Measurements from ENCODE around the gene GSX1. TPM values are rescaled to one million over a fixed set of nuclear protein-coding genes. Genes with fewer than 3 reads are reported as not detected.

Gene GSX1
- polyA plus RNA-seq, 1 of the 3 experiments (the other 2 are of a cell fraction), result not detected

- POLR2A ChIA-PET, result no interaction called here
- Histone ChIP-seq H3K4me1 (ENCODE audit: control insufficient read depth in 1 of 2, insufficient read depth in 2 of 2, low read depth in 1 of 2, low read length in 1 of 2) (no peaks in the 10 kb centered on the region), H2AFZ (ENCODE audit: low read depth) (no peak overlapping the region), H3K27me3 (ENCODE audit: insufficient read depth) (peaks cover 81% of the 10 kb centered on the region), H3K27ac (ENCODE audit: low read depth in 2 of 2, low read length in 1 of 2) (no peak overlapping the region), H3K79me2 (ENCODE audit: insufficient read depth) (no peaks in the 10 kb centered on the region), H3K36me3 (replicated peaks in 1 of 2; ENCODE audit: control insufficient read depth in 1 of 2, insufficient read depth in 2 of 2, low read length in 1 of 2) (no peaks in the 10 kb centered on the region), H3F3A (replicated peaks; ENCODE audit: insufficient read depth) (no peaks in the 10 kb centered on the region), H3K4me2 (no peak overlapping the region), H3K9me3 (no peaks in the 10 kb centered on the region), H3K9ac (no peak overlapping the region), H4K20me1 (ENCODE audit: insufficient read depth) (no peaks in the 10 kb centered on the region), H3K9me2 (no peaks in the 10 kb centered on the region), H3K4me3 (ENCODE audit: low read depth in 2 of 2, low read length in 1 of 2) (no peak overlapping the region; a peak in 1 of 4 replicates)
- no peak for DNase-seq
- WGBS (ENCODE audit: low lambda C conversion rate), result under 1% methylated on average over 15 of the region's 24 CpGs
- CTCF ChIA-PET, result interaction anchor here (0.6 to 2.7 kb wide), 6 partner anchors 13 to 551 kb away, joined by 3 to 11 read pairs (median 4); no protein-coding TSS in a partner anchor
- TF ChIP-seq ELF1 (IDR thresholded peaks at IDR 0.05), result no peak
- TF ChIP-seq RCOR1 (IDR thresholded peaks at IDR 0.05; ENCODE audit: low read length), result no peak
- no peak for TF ChIP-seq TAF1 (IDR thresholded peaks at IDR 0.05; ENCODE audit: borderline replicate concordance, low read depth, low read length)
- TF ChIP-seq RAD21 (IDR thresholded peaks at IDR 0.05; ENCODE audit: low read length), result no peak
- no peak for TF ChIP-seq NFIC (IDR thresholded peaks at IDR 0.05; ENCODE audit: borderline replicate concordance)
- TF ChIP-seq YY1 (IDR thresholded peaks at IDR 0.05; ENCODE audit: low read depth), result no peak
- TF ChIP-seq RFX5 (IDR thresholded peaks at IDR 0.05; ENCODE audit: low read length), result no peak
- TF ChIP-seq MEF2A (IDR thresholded peaks at IDR 0.05; ENCODE audit: borderline replicate concordance, low read depth), result no peak
- no peak for TF ChIP-seq TEAD4 (IDR thresholded peaks at IDR 0.05; ENCODE audit: borderline replicate concordance, insufficient read depth)
- no peak for TF ChIP-seq TCF12 (IDR thresholded peaks at IDR 0.05)
- no peak for TF ChIP-seq EZH2phosphoT487 (IDR thresholded peaks at IDR 0.05; ENCODE audit: borderline replicate concordance, low read depth)
- TF ChIP-seq MAX (IDR thresholded peaks at IDR 0.05; ENCODE audit: low read depth), result no peak
- TF ChIP-seq, protein P1, sequence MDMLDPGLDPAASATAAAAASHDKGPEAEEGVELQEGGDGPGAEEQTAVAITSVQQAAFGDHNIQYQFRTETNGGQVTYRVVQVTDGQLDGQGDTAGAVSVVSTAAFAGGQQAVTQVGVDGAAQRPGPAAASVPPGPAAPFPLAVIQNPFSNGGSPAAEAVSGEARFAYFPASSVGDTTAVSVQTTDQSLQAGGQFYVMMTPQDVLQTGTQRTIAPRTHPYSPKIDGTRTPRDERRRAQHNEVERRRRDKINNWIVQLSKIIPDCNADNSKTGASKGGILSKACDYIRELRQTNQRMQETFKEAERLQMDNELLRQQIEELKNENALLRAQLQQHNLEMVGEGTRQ (IDR thresholded peaks at IDR 0.05; ENCODE audit: borderline replicate concordance, low read depth, low read length), result no peak
- no peak for TF ChIP-seq NRF1 (IDR thresholded peaks at IDR 0.05; ENCODE audit: low read depth, low read length)
- no peak for TF ChIP-seq EP300 (IDR thresholded peaks at IDR 0.05; ENCODE audit: borderline replicate concordance in 1 of 2, low read depth in 1 of 2, low read length in 1 of 2)
- no peak for TF ChIP-seq FOXM1 (IDR thresholded peaks at IDR 0.05; ENCODE audit: low read depth)
- TF ChIP-seq POLR2AphosphoS5 (IDR thresholded peaks at IDR 0.05; ENCODE audit: low read depth, low read length), result no peak
- TF ChIP-seq RXRA (IDR thresholded peaks at IDR 0.05; ENCODE audit: borderline replicate concordance, low read depth), result no peak
- no peak for TF ChIP-seq GABPA (IDR thresholded peaks at IDR 0.05; ENCODE audit: low read depth)
Observed at GRCh38 chr13:27796544-27797227, 4.4 kb downstream of the GSX1 start.

GRCh38 chr13:27797228-27797624, 4.9 kb downstream of the GSX1 start:
- Histone ChIP-seq H3K9me2 (no peaks in the 10 kb centered on the region), H3K9me3 (no peaks in the 10 kb centered on the region), H3K36me3 (replicated peaks in 1 of 2; ENCODE audit: control insufficient read depth in 1 of 2, insufficient read depth in 2 of 2, low read length in 1 of 2) (no peaks in the 10 kb centered on the region), H3K9ac (no peak overlapping the region), H3F3A (replicated peaks; ENCODE audit: insufficient read depth) (no peaks in the 10 kb centered on the region), H3K27me3 (ENCODE audit: insufficient read depth) (peaks cover 75% of the 10 kb centered on the region), H3K27ac (ENCODE audit: low read depth in 2 of 2, low read length in 1 of 2) (no peak overlapping the region), H3K79me2 (ENCODE audit: insufficient read depth) (no peaks in the 10 kb centered on the region), H4K20me1 (ENCODE audit: insufficient read depth) (no peaks in the 10 kb centered on the region), H3K4me3 (ENCODE audit: low read depth in 2 of 2, low read length in 1 of 2) (no peak overlapping the region; a peak in 1 of 4 replicates), H2AFZ (ENCODE audit: low read depth) (no peak overlapping the region), H3K4me2 (no peak overlapping the region), H3K4me1 (ENCODE audit: control insufficient read depth in 1 of 2, insufficient read depth in 2 of 2, low read depth in 1 of 2, low read length in 1 of 2) (no peaks in the 10 kb centered on the region)
- CTCF ChIA-PET, result interaction anchor here (0.9 to 2.1 kb wide), 3 partner anchors 14 to 34 kb away, joined by 3 to 10 read pairs (median 6); no protein-coding TSS in a partner anchor
- no peak for DNase-seq
- POLR2A ChIA-PET, result no interaction called here
- 5% methylated on average over 11 of the region's 24 CpGs for WGBS (ENCODE audit: low lambda C conversion rate)
- TF ChIP-seq, protein P2, sequence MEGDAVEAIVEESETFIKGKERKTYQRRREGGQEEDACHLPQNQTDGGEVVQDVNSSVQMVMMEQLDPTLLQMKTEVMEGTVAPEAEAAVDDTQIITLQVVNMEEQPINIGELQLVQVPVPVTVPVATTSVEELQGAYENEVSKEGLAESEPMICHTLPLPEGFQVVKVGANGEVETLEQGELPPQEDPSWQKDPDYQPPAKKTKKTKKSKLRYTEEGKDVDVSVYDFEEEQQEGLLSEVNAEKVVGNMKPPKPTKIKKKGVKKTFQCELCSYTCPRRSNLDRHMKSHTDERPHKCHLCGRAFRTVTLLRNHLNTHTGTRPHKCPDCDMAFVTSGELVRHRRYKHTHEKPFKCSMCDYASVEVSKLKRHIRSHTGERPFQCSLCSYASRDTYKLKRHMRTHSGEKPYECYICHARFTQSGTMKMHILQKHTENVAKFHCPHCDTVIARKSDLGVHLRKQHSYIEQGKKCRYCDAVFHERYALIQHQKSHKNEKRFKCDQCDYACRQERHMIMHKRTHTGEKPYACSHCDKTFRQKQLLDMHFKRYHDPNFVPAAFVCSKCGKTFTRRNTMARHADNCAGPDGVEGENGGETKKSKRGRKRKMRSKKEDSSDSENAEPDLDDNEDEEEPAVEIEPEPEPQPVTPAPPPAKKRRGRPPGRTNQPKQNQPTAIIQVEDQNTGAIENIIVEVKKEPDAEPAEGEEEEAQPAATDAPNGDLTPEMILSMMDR (IDR thresholded peaks at IDR 0.05), result peak; percentile 22; the same call in 1 of the 2 replicates
- TF ChIP-seq, protein P3, sequence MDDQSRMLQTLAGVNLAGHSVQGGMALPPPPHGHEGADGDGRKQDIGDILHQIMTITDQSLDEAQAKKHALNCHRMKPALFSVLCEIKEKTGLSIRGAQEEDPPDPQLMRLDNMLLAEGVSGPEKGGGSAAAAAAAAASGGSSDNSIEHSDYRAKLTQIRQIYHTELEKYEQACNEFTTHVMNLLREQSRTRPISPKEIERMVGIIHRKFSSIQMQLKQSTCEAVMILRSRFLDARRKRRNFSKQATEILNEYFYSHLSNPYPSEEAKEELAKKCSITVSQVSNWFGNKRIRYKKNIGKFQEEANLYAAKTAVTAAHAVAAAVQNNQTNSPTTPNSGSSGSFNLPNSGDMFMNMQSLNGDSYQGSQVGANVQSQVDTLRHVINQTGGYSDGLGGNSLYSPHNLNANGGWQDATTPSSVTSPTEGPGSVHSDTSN (IDR thresholded peaks at IDR 0.05), result no peak
